Transverse colon (tissue), 4 donors: ENCODE results near the gene OTULIN.

Source experiments
- CTCF ChIP-seq, 5 experiments: fragments of 200-600 bp in 3 of 5; fragments of 450-650 bp in 2 of 5; sonication (generic) in 3 of 5; IDR thresholded peaks; 1 replicate in 2 of 5; 2 replicates in 3 of 5; pipeline ENCODE4 v1.5.1; 2016 to 2017; ENCODE audit warnings: antibody characterized with exemption in 5 of 5, inconsistent platforms in 3 of 5, mild to moderate bottlenecking in 2 of 5, moderate library complexity in 1 of 5
- EP300 ChIP-seq: sonication (generic); formaldehyde crosslinking; IDR thresholded peaks from one replicate; pipeline ENCODE4 v1.6.1; 2017; ENCODE audit warnings: antibody characterized with exemption, low read depth
- POLR2A ChIP-seq: fragments of 450-650 bp; IDR thresholded peaks from one replicate; pipeline ENCODE4 v1.6.1; 2016; ENCODE audit warnings: antibody characterized with exemption, mild to moderate bottlenecking, moderate library complexity
- POLR2AphosphoS5 ChIP-seq, 3 donors: sonication (generic); formaldehyde crosslinking; IDR thresholded peaks; one replicate each; pipeline ENCODE4 v1.6.1; 2016; ENCODE audit warnings: antibody characterized with exemption in 3 of 3

DNA sequence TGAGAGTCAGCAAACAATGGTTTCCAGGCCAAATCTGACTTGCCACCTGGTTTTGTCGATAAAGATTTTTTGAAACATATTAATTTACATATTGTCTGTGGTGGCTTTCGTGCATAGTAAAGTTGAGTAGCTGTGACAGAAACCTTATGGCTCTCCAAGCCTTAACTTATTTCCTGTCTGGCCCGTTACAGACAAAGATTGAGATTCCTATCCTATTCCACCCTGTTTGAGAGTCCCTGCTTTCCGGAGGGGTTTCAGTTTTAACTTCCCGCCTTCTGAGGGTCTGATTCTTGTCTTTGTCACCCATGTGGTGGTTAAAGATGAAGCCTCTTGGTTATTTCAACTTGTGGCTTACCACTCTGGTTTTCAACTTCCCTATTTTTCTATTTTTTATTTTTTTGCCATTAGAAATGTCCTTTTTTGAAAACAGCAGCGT, 11.4 kb downstream of the OTULIN start:
- TF ChIP-seq POLR2A (no peak), EP300 (no peak), CTCF (IDR thresholded peaks at IDR 0.05) (no peak), POLR2AphosphoS5 (IDR thresholded peaks at IDR 0.05) (no peak)
